Stimulated activated CD4-positive, alpha-beta T cell treated with anti-CD3 and anti-CD28 coated beads, Interleukin-2, amount 100 ng/mL, for 24 hours (primary cell): ENCODE results near the gene WWOX.

ENCODE experiments used
- DNase-seq, 2 donors: peaks; one replicate each; pipeline ENCODE4 v3.0.0-alpha.2; 2020

Gene WWOX

GRCh38 chr16:78551487-78552085, 452.1 kb downstream of the WWOX start:
- DNase-seq: no peak

GRCh38 chr16:78552106-78552675, 452.7 kb downstream of the WWOX start:
- DNase-seq: no peak

GRCh38 chr16:78552716-78553115, 453.3 kb downstream of the WWOX start:
- no peak for DNase-seq

GRCh38 chr16:78553268-78554039, 454.0 kb downstream of the WWOX start:
- no peak for DNase-seq

- no peak for DNase-seq
These were observed 457.0 kb downstream of the WWOX start for GRCh38 chr16:78556421-78556820.

GRCh38 chr16:78560997-78561396, 461.5 kb downstream of the WWOX start:
- DNase-seq: no peak

GRCh38 chr16:78562111-78562510, 462.7 kb downstream of the WWOX start:
- DNase-seq: no peak

- no peak for DNase-seq
These were observed 463.2 kb downstream of the WWOX start for GRCh38 chr16:78562650-78563049.

- DNase-seq: no peak
These were observed 464.5 kb downstream of the WWOX start for GRCh38 chr16:78563905-78564304.

- no peak for DNase-seq
These were observed 467.1 kb downstream of the WWOX start for GRCh38 chr16:78566397-78567073.

GRCh38 chr16:78570399-78571141, 471.1 kb downstream of the WWOX start:
- DNase-seq: no peak

- no peak for DNase-seq
These were observed 472.0 kb downstream of the WWOX start for GRCh38 chr16:78571434-78571833.

GRCh38 chr16:78571898-78572358, 472.5 kb downstream of the WWOX start:
- no peak for DNase-seq

- DNase-seq: no peak
These were observed 475.1 kb downstream of the WWOX start for GRCh38 chr16:78574571-78574970.

- no peak for DNase-seq
These were observed 477.5 kb downstream of the WWOX start for GRCh38 chr16:78576941-78577340.

- no peak for DNase-seq
These were observed 478.2 kb downstream of the WWOX start for GRCh38 chr16:78577630-78578029.

GRCh38 chr16:78579020-78579419, 479.6 kb downstream of the WWOX start:
- no peak for DNase-seq

- no peak for DNase-seq
These were observed 484.0 kb downstream of the WWOX start for GRCh38 chr16:78583441-78583840.

- DNase-seq: no peak
These were observed 484.9 kb downstream of the WWOX start for GRCh38 chr16:78584213-78584860.

GRCh38 chr16:78584991-78585390, 485.5 kb downstream of the WWOX start:
- DNase-seq: no peak

- no peak for DNase-seq
These were observed 489.9 kb downstream of the WWOX start for GRCh38 chr16:78589331-78589730.

GRCh38 chr16:78591682-78592103, 492.2 kb downstream of the WWOX start:
- no peak for DNase-seq
